Central memory CD8-positive, alpha-beta T cell (primary cell): ENCODE data around the gene TP53.

Source experiments
- ATAC-seq: fragments of 150-1000 bp; cut with Tn5 transposase; replicated peaks from 2 replicates; pipeline ENCODE4 v1.10.0; 2022; ENCODE audit warnings: mild to moderate bottlenecking, moderate FRiP score, moderate number of reproducible peaks; ENCODE audit not compliant: poor library complexity, severe bottlenecking; ENCODE audit errors: extremely low read depth
- DNase-seq, 2 donors: peaks; one replicate each; pipeline ENCODE4 v3.0.0; 2021; ENCODE audit warnings: low spot score in 2 of 2
- H3K27ac Mint-ChIP-seq: one replicate; pipeline ENCODE4 v1.8.0; 2022; ENCODE audit warnings: low read depth, mild to moderate bottlenecking, moderate library complexity, mixed read lengths
- H3K27me3 Mint-ChIP-seq: one replicate; pipeline ENCODE4 v1.8.0; 2022; ENCODE audit warnings: mixed read lengths
- H3K36me3 Mint-ChIP-seq: one replicate; pipeline ENCODE4 v1.8.0; 2022; ENCODE audit warnings: mild to moderate bottlenecking, moderate library complexity, mixed read lengths; ENCODE audit not compliant: insufficient read depth
- H3K4me1 Mint-ChIP-seq: one replicate; pipeline ENCODE4 v1.8.0; 2022; ENCODE audit warnings: mixed read lengths
- H3K4me3 Mint-ChIP-seq: one replicate; pipeline ENCODE4 v1.8.0; 2022; ENCODE audit warnings: mild to moderate bottlenecking, moderate library complexity, mixed read lengths
- H3K9me3 Mint-ChIP-seq: one replicate; pipeline ENCODE4 v1.8.0; 2022; ENCODE audit warnings: mixed read lengths

The TP53 gene

GRCh38 chr17:7687072-7687907 is at the start of gene TP53:
TSS of gene TP53 (minus strand) at chr17:7687490. CDS start at chr17:7676594, 10,896 bp downstream.
- H3K27ac Mint-ChIP-seq, result peak within 1 kb of the TSS; percentile 100
- DNase-seq, result peak; percentile 73 to 83
- H3K4me1 Mint-ChIP-seq, result peaks cover 57% of the 10 kb centered on the region
- peak within 1 kb of the TSS; percentile 89 for H3K4me3 Mint-ChIP-seq
- peaks cover 44% of the 10 kb centered on the region for H3K36me3 Mint-ChIP-seq
- peak; percentile 65 for ATAC-seq
- no peaks in the 10 kb centered on the region for H3K27me3 Mint-ChIP-seq
- H3K9me3 Mint-ChIP-seq, result no peaks in the 10 kb centered on the region

GRCh38 chr17:7732981-7733539 is 45.8 kb upstream of the TP53 start:
- H3K27ac Mint-ChIP-seq, result no peak overlapping the region
- peaks cover 2% of the 10 kb centered on the region for H3K36me3 Mint-ChIP-seq
- no peaks in the 10 kb centered on the region for H3K4me1 Mint-ChIP-seq
- no peak overlapping the region for H3K4me3 Mint-ChIP-seq
- no peaks in the 10 kb centered on the region for H3K9me3 Mint-ChIP-seq
- H3K27me3 Mint-ChIP-seq, result peaks cover 59% of the 10 kb centered on the region
- ATAC-seq (no peak), DNase-seq (no peak)

GRCh38 chr17:7729816-7730215 is 42.5 kb upstream of the TP53 start:
- no peaks in the 10 kb centered on the region for H3K4me1 Mint-ChIP-seq
- no peak overlapping the region for H3K27ac Mint-ChIP-seq
- H3K27me3 Mint-ChIP-seq, result peaks cover 56% of the 10 kb centered on the region
- no peak for DNase-seq
- no peak overlapping the region for H3K4me3 Mint-ChIP-seq
- no peak for ATAC-seq
- no peaks in the 10 kb centered on the region for H3K9me3 Mint-ChIP-seq
- H3K36me3 Mint-ChIP-seq, result peaks cover 2% of the 10 kb centered on the region

GRCh38 chr17:7727886-7728285 is 40.6 kb upstream of the TP53 start:
- H3K27me3 Mint-ChIP-seq, result peaks cover 57% of the 10 kb centered on the region
- ATAC-seq (no peak), DNase-seq (no peak)
- peaks cover 2% of the 10 kb centered on the region for H3K36me3 Mint-ChIP-seq
- H3K4me3 Mint-ChIP-seq, result no peak overlapping the region
- no peaks in the 10 kb centered on the region for H3K4me1 Mint-ChIP-seq
- H3K27ac Mint-ChIP-seq, result no peak overlapping the region
- no peaks in the 10 kb centered on the region for H3K9me3 Mint-ChIP-seq

- DNase-seq, result no peak
- H3K4me1 Mint-ChIP-seq, result peaks cover 16% of the 10 kb centered on the region
- H3K36me3 Mint-ChIP-seq, result no peaks in the 10 kb centered on the region
- H3K9me3 Mint-ChIP-seq, result no peaks in the 10 kb centered on the region
- H3K27me3 Mint-ChIP-seq, result peaks cover 85% of the 10 kb centered on the region
- no peak overlapping the region for H3K4me3 Mint-ChIP-seq
- no peak for ATAC-seq
- H3K27ac Mint-ChIP-seq, result no peak overlapping the region
These were observed 34.3 kb upstream of the TP53 start for GRCh38 chr17:7721612-7722011.

- H3K4me3 Mint-ChIP-seq, result no peak overlapping the region
- H3K4me1 Mint-ChIP-seq, result peaks cover 17% of the 10 kb centered on the region
- no peaks in the 10 kb centered on the region for H3K36me3 Mint-ChIP-seq
- ATAC-seq, result no peak
- peaks cover 90% of the 10 kb centered on the region for H3K27me3 Mint-ChIP-seq
- no peak overlapping the region for H3K27ac Mint-ChIP-seq
- DNase-seq, result no peak
- no peaks in the 10 kb centered on the region for H3K9me3 Mint-ChIP-seq
These were observed 32.8 kb upstream of the TP53 start for GRCh38 chr17:7720125-7720524.

GRCh38 chr17:7719661-7720060 is 32.4 kb upstream of the TP53 start:
- ATAC-seq (no peak), DNase-seq (no peak)
- no peak overlapping the region for H3K27ac Mint-ChIP-seq
- peaks cover 17% of the 10 kb centered on the region for H3K4me1 Mint-ChIP-seq
- H3K4me3 Mint-ChIP-seq, result no peak overlapping the region
- H3K36me3 Mint-ChIP-seq, result no peaks in the 10 kb centered on the region
- H3K9me3 Mint-ChIP-seq, result no peaks in the 10 kb centered on the region
- peaks cover 95% of the 10 kb centered on the region for H3K27me3 Mint-ChIP-seq

- Mint-ChIP-seq H3K9me3 (no peaks in the 10 kb centered on the region), H3K27ac (no peak overlapping the region), H3K36me3 (no peaks in the 10 kb centered on the region), H3K27me3 (peaks cover 100% of the 10 kb centered on the region), H3K4me1 (peaks cover 20% of the 10 kb centered on the region), H3K4me3 (peak overlapping the region; percentile 53)
- ATAC-seq (peak; percentile 64), DNase-seq (no peak)
These were observed 30.6 kb upstream of the TP53 start for GRCh38 chr17:7717756-7718350.

- Mint-ChIP-seq H3K4me3 (peak within 1 kb of the TSS; percentile 53), H3K27me3 (peaks cover 100% of the 10 kb centered on the region), H3K27ac (no peak within 1 kb of the TSS), H3K4me1 (peaks cover 20% of the 10 kb centered on the region), H3K9me3 (no peaks in the 10 kb centered on the region), H3K36me3 (no peaks in the 10 kb centered on the region)
- ATAC-seq (peak; percentile 34), DNase-seq (no peak)
These were observed 29.8 kb upstream of the TP53 start, which contains the start of gene DNAH2 for GRCh38 chr17:7716901-7717755. TSS of gene DNAH2 (plus strand) at chr17:7717744. CDS start at chr17:7719735, 1,991 bp downstream.

- Mint-ChIP-seq H3K4me3 (no peak overlapping the region), H3K36me3 (no peaks in the 10 kb centered on the region), H3K27ac (no peak overlapping the region), H3K9me3 (no peaks in the 10 kb centered on the region), H3K27me3 (peaks cover 100% of the 10 kb centered on the region), H3K4me1 (peaks cover 20% of the 10 kb centered on the region)
- no peak for ATAC-seq
- no peak for DNase-seq
These were observed 28.9 kb upstream of the TP53 start for GRCh38 chr17:7715936-7716886.

GRCh38 chr17:7714721-7715594 is 27.7 kb upstream of the TP53 start:
- H3K27me3 Mint-ChIP-seq, result peaks cover 100% of the 10 kb centered on the region
- H3K9me3 Mint-ChIP-seq, result no peaks in the 10 kb centered on the region
- H3K4me1 Mint-ChIP-seq, result peaks cover 30% of the 10 kb centered on the region
- H3K36me3 Mint-ChIP-seq, result no peaks in the 10 kb centered on the region
- no peak for ATAC-seq
- no peak overlapping the region for H3K27ac Mint-ChIP-seq
- DNase-seq, result no peak
- H3K4me3 Mint-ChIP-seq, result no peak overlapping the region
